Measurements from ENCODE around the gene NTN1. TPM values are rescaled to one million over a fixed set of nuclear protein-coding genes. Genes with fewer than 3 reads are reported as not detected.
A peak's percentile ranks its signal among the peaks of the same experiment; 100 is the strongest.

Gene NTN1
- total RNA-seq, 1 donor from 2014 or later: 0.45 TPM

GRCh38 chr17:9120471-9120870 lies 99.2 kb downstream of the NTN1 start:
- peaks cover 32% of the 10 kb centered on the region for H3K4me1 Mint-ChIP-seq
- no peak overlapping the region for H3K4me2 ChIP-seq

GRCh38 chr17:9121186-9121820 lies 100.0 kb downstream of the NTN1 start:
- H4K20me1 ChIP-seq (ENCODE audit: low read depth): no peaks in the 10 kb centered on the region
- Mint-ChIP-seq H3K4me1 (peaks cover 26% of the 10 kb centered on the region), H3K36me3 (no peaks in the 10 kb centered on the region), H3K9me3 (no peaks in the 10 kb centered on the region), H3K27ac (no peak overlapping the region), H3K4me3 (no peak overlapping the region), H3K27me3 (ENCODE audit: insufficient read depth, low read depth) (peaks cover 15% of the 10 kb centered on the region)
- H3K4me2 ChIP-seq: no peak overlapping the region
- H3K4me1 ChIP-seq: peaks cover 9% of the 10 kb centered on the region
- H2AFZ ChIP-seq (replicated peaks): no peak overlapping the region
- no peak for DNase-seq (ENCODE audit: low spot score)
- no peaks in the 10 kb centered on the region for H3K27me3 ChIP-seq
- TF ChIP-seq CTCF (IDR thresholded peaks at IDR 0.05) (no peak), EZH2phosphoT487 (IDR thresholded peaks at IDR 0.05) (no peak), EZH2 (IDR thresholded peaks at IDR 0.05) (no peak)
- H3F3A ChIP-seq (ENCODE audit: low read depth): peaks cover 15% of the 10 kb centered on the region
- H3K27ac ChIP-seq: no peak overlapping the region
- no peak overlapping the region for H3K4me3 ChIP-seq
- no peaks in the 10 kb centered on the region for H3K36me3 ChIP-seq
- no peak overlapping the region for H3K9ac ChIP-seq
- no peaks in the 10 kb centered on the region for H3K9me3 ChIP-seq (ENCODE audit: low read depth)
- H3K79me2 ChIP-seq (ENCODE audit: low read depth): no peaks in the 10 kb centered on the region

More at GRCh38 chr17:9120471-9120870, 99.2 kb downstream of the NTN1 start:
- Histone ChIP-seq H3K27me3 (no peaks in the 10 kb centered on the region), H3K36me3 (no peaks in the 10 kb centered on the region), H4K20me1 (ENCODE audit: low read depth) (no peaks in the 10 kb centered on the region), H3K9ac (no peak overlapping the region), H3K27ac (no peak overlapping the region), H2AFZ (replicated peaks) (no peak overlapping the region), H3K79me2 (ENCODE audit: low read depth) (no peaks in the 10 kb centered on the region), H3K4me1 (peaks cover 18% of the 10 kb centered on the region), H3K4me3 (no peak overlapping the region), H3F3A (ENCODE audit: low read depth) (peaks cover 18% of the 10 kb centered on the region), H3K9me3 (ENCODE audit: low read depth) (no peaks in the 10 kb centered on the region)
- Mint-ChIP-seq H3K27ac (no peak overlapping the region), H3K9me3 (no peaks in the 10 kb centered on the region), H3K4me3 (no peak overlapping the region), H3K36me3 (no peaks in the 10 kb centered on the region), H3K27me3 (ENCODE audit: insufficient read depth, low read depth) (peaks cover 13% of the 10 kb centered on the region)
- TF ChIP-seq EZH2 (IDR thresholded peaks at IDR 0.05) (no peak), CTCF (IDR thresholded peaks at IDR 0.05) (peak; percentile 63), EZH2phosphoT487 (IDR thresholded peaks at IDR 0.05) (no peak)
- DNase-seq (ENCODE audit: low spot score): peak; percentile 45

- Histone ChIP-seq H4K20me1 (ENCODE audit: low read depth) (no peaks in the 10 kb centered on the region), H3K4me3 (no peak overlapping the region), H3K9me3 (ENCODE audit: low read depth) (no peaks in the 10 kb centered on the region), H3K36me3 (no peaks in the 10 kb centered on the region), H3F3A (ENCODE audit: low read depth) (peaks cover 6% of the 10 kb centered on the region), H3K4me2 (no peak overlapping the region), H3K9ac (no peak overlapping the region), H2AFZ (replicated peaks) (no peak overlapping the region), H3K27ac (no peak overlapping the region), H3K79me2 (ENCODE audit: low read depth) (no peaks in the 10 kb centered on the region), H3K4me1 (no peaks in the 10 kb centered on the region), H3K27me3 (no peaks in the 10 kb centered on the region)
- no peak overlapping the region for H3K4me3 Mint-ChIP-seq
- H3K9me3 Mint-ChIP-seq: peaks cover 4% of the 10 kb centered on the region
- H3K4me1 Mint-ChIP-seq: peaks cover 18% of the 10 kb centered on the region
- H3K36me3 Mint-ChIP-seq: no peaks in the 10 kb centered on the region
- no peak overlapping the region for H3K27ac Mint-ChIP-seq
- DNase-seq (ENCODE audit: low spot score): no peak
- no peak for TF ChIP-seq CTCF (IDR thresholded peaks at IDR 0.05)
- TF ChIP-seq EZH2 (IDR thresholded peaks at IDR 0.05): no peak
- TF ChIP-seq EZH2phosphoT487 (IDR thresholded peaks at IDR 0.05): no peak
- H3K27me3 Mint-ChIP-seq (ENCODE audit: insufficient read depth, low read depth): peaks cover 16% of the 10 kb centered on the region
These were observed 102.6 kb downstream of the NTN1 start for GRCh38 chr17:9123594-9124553.
